Globus pallidus (tissue), 1 donor: ENCODE data around the gene SRPK2.
A peak's percentile ranks its signal among the peaks of the same experiment; 100 is the strongest.
"Not testable (repeated sequence)": the region's sequence is repeated elsewhere in the genome, so short reads cannot be mapped to it uniquely, and the experiment has no call there.

Experiments
- DNase-seq: peaks from one replicate; pipeline ENCODE4 v3.0.0-alpha.2; 2015; ENCODE audit warnings: low spot score

Gene SRPK2

DNA sequence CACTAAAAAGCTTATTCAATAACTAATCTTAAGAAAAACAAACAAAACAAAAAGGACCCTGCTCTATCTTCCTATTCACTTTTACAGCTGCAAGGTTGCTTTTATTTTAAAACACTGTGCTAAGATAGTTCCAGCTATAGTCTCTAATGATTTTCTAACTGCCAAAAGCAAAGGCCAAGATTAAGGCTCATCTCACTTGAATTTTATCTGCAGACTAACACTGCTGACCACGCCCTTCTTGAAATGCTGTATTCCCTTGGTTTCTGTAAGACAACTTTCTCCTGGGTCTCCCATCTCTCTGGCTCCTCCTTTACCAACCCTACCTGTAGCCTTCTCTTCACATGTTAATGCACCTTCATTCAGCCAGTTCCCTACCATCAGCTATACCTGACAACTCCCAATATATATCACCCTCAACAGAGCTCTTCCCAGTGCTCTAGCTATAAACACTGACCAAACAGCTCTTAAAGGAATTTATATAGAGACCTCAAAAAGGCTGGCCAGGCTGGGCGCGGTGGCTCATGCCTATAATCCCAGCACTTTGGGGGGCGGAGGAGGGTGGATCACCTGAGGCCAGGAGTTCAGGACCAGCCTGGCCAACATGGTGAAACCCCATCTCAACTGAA, 11.7 kb downstream of the SRPK2 start:
- no peak for DNase-seq

DNA sequence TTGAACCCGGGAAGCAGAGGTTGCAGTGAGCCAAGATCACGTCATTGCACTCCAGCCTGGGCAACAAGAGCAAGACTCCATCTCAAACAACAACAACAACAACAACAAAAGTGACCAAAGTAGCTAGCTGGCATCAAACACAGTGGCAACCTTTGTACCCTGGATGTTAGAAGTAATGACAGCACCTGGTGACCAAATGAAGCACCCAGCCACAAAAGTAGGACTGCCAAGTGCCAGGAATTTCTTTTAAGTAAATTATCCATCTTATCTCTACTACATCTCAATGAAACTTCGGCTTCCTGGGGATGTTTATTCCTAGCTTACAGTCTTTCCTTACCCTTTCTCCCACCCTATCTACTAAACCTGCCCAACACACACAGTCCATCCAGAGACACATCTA, 18.8 kb downstream of the SRPK2 start:
- DNase-seq: no peak

DNA sequence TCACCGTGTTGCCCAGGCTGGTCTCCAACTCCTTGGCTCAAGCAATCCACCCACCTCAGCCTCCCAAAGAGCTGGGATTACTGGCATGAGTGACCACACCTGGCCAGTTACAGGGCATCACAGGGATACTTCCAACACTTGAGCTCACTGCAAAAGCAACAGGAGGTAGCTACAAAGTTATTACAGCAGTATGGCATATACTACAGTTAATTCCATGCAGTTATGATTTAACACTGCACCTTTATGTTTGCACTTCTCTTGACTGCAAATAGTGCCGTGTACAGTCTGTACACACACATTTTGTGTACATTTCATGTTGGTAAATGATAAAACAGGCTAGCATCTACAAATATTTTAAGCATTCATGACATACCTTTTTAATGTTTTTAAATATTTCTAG, 21.3 kb downstream of the SRPK2 start:
- DNase-seq: no peak

DNA sequence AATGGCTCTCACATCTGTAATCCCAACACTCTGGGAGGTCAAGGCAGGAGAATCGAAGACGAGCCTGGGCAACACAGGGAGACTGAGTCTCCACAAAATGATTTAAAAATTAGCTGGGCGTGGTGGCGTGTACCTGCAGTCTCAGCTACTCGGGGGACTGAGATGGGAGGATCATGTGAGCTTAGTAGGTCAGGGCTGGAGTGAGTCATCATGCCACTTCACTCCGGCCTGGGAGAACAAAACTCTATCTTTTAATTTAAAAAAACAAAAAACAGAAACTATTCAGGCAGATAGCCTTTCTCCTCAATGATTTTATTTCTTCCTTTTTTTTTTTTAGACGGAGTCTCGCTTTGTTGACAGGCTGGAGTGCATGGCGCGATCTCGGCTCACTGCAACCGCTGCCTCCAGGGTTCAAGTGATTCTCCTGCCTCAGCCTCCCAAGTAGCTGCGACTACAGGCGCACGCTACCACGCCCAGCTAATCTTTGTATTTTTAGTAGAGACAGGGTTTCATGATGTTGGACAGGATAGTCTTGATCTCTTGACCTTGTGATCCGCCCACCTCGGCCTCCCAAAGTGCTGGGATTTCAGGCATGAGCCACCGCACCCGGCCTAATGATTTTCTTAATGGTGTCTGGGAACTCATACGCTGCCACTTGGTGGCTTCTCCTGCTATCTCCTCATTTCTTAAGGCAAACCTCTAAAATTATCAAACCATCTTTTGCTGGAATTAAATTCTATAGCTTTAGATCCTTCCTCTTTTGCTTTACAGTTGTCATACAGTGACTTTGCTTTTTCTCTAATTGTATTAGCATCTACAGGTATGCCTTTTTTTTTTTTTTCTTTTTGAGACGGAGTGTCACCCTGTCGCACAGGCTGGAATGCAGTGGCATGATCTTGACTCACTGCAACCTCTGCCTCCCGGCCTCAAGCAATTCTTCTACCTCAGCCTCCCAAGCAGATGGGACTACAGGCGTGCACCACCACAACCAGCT, 22.9 kb downstream of the SRPK2 start:
- DNase-seq: no peak

DNA sequence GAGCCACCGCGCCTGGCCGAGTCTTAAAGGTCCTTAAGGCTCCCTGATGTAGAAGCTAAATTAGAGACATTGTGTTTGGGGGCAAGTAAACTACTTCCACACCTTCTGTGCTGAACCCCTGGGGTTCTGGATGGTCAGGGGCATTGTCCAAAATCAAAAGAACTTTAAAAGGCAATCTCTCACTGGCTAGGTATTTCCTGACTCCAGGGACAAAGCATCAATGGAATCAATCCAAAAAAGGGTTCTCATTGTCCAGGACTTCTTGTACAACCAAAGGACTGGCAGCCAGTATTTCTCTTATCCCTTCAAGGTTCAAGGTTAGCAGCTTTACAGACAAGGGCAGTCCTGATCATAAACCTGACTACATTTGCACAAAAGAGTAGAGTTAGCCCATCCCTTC, 24.0 kb downstream of the SRPK2 start:
- no peak for DNase-seq

DNA sequence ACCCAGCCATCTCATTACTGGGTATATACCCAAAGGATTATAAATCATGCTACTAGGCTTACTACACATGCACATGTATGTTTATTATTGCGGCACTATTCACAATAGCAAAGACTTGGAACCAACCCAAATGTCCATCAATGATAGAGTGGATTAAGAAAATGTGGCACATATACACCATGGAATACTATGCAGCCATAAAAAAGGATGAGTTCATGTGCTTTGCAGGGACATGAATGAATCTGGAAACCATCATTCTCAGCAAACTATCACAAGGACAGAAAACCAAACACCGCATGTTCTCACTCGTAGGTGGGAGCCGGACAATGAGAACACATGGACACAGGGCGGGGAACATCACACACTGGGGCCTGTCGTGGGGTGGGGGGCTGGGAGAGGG, 25.1 kb downstream of the SRPK2 start:
- not testable (repeated sequence) for DNase-seq

DNA sequence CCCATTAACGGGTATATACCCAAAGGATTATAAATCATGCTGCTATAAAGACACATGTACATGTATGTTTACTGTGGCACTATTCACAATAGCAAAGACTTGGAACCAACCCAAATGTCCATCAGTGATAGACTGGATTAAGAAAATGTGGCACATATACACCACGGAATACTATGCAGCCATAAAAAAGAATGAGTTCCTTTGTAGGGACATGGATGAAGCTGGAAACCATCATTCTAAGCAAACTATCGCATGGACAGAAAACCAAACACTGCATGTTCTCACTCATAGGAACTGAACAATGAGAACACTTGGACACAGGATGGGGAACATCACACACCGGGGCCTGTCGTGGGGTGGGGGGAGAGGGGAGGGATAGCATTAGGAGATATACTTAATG, 26.0 kb downstream of the SRPK2 start:
- not testable (repeated sequence) for DNase-seq

DNA sequence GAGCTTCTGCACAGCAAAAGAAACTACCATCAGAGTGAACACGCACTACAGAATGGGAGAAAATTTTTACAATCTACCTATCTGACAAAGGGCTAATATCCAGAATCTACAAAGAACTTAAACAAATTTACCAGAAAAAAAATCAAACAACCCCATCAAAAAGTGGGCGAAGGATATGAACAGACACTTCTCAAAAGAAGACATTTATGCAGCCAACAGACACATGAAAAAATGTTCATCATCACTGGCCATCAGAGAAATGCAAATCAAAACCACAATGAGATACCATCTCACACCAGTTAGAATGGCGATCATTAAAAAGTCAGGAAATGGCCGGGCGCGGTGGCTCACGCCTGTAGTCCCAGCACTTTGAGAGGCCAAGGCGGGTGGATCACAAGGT, 26.7 kb downstream of the SRPK2 start:
- DNase-seq: not testable (repeated sequence)

DNA sequence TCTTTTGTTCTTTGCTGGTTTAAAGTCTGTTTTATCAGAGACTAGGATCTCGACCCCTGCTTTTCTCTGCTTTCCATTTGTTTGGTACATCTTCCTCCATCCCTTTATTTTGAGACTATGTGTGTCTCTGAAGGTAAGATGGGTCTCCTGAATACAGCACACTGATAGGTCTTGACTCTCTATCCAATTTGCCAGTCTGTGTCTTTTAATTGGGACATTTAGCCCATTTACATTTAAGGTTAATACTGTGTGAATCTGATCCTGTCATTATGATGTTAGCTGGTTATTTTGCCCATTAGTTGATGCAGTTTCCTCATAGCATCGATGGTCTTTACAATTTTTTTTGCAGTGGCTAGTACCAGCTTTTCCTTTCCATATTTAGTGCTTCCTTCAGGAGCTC, 28.6 kb downstream of the SRPK2 start:
- DNase-seq: not testable (repeated sequence)

DNA sequence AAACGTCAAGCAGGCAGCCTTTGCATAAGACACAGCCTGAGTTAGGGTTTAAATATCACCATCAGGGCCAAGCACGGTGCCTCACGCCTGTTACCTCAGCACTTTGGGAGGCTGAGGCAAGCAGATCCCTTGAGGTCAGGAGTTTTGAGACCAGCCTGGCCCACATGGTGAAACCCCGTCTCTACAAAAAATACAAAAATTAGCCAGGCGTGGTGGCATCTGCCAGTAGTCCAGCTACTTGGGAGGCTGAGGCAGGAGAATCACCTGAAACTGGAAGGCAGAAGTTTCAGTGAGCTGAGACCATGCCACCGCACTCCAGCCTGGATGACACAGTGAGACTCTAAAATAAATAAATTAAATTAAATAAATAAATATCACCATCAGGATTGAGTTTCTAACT, 33.0 kb downstream of the SRPK2 start:
- DNase-seq: no peak

DNA sequence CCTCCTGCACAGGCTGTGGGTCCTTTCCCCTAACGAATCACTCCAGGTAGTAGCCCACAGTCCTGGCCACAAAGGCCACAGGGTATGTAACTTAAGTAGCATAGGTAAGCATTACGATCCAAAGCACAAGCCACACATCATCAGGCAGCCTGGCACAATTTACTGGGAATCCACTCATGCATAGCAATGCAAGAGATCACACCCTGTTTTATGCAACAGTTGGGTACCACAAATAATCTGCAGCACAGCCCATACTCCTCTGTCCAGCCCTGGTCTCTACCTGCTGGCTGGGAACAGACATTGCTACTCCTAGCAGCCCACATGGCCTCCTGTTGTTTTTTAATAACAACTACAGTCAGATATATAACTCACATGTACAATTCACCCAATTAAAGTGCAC, 34.3 kb downstream of the SRPK2 start:
- DNase-seq: no peak

DNA sequence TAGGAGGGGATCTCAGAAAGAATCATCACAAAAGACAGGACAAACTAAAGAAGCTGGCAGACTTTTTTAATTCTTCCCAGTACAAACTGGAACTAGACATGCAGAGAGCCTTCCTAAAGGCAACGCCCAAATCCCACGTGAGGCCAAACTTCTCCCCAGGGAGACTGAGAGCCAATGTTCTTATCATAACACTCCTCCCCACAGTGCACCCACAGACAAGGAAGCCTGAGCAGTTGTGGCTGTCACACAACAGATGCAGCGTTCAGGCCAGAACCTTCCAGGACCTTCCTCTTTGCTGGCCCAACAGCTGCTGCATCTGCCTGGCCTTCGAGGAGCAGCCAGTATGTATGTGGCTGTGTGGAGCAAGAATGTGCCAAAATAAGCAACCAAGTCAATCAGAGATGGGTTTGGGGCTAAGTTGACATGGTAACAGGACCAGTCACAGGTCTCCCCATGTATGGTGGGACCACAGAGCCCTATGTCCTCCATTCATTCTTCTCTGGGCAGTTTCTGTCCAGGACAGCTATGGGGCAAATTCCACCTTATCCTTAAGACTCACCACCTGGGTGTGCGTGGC, 34.9 kb downstream of the SRPK2 start:
- DNase-seq: peak; percentile 31

DNA sequence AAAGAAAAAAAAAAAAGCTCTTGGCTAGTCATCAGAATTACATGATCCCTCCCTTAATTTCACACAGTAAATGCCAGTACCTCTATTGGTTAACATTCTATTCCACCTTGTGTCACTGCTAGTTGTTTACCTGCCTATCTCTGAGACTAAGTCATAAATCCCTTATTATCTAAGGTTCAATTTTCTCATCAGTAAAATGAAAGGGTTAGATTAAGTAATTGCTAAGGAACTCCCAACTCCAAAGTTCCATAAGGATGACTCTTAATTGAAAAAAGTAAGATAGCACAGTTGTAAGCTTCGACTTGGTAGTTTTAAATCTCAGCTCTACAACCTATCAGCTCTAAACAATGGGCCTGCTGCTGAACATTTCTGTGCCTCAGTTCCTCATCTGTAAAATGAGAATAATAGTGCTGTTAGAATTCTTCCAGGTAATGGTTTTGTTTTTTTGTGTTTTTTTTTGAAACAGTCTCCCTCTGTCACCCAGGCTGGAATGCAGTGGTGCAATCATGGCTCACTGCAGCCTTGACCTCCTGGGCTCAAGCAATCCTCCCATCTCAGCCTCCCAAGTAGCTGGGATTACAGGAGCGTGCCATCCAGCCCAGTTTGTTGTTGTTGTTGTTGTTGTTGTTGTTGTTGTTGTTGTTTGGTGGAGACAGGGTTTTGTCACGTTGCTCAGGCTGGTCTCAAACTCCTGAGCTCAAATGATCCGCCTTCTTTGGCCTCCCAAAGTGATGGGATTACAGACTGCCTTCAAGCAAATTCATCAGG, 35.6 kb downstream of the SRPK2 start:
- DNase-seq: no peak

DNA sequence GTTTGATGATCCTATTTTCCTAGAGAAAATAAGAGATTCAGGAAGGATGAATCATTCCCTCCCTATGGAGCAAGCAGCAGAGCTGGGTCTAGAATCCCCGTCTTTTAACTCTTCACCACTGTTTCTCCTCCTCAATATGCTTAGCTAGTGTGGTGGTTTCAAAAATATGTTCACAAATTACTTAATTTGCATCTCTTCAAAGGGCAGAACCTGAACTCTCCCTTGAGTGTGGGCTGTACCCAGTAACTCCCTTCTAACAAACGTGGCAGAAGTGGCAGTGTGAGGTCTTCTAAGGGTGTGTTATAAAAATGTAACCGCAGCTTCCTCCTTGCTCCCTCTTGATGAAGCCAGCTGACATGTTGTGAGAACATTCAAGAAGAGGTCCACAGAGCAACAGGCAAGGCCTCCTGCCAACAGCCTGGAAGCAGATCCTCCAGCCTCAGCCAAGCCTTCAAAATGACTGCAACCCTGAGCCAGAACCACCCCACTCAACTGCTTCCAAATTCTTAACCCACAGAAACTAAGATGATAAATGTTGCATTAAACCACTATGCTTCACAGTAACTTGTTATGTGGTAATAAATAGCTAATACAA, 36.6 kb downstream of the SRPK2 start:
- DNase-seq: peak; percentile 74

DNA sequence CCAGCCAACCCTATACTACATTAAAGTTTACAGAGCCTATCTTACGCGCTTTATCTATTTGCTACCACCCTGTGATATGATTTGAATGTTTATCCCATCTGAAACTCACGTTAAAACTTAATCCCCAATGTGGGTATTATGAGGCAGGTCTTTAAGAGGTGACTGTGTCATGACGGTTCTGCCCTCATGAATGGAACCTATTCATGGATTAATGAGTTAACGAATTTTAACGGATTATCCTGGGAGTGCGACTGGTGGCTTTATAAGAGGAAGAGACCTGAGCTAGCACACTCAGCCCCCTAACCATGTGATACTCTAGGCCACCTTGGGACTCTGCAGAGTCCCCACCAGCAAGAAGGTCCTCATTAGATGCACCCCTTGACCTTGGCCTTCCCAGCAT, 37.8 kb downstream of the SRPK2 start:
- DNase-seq: no peak

DNA sequence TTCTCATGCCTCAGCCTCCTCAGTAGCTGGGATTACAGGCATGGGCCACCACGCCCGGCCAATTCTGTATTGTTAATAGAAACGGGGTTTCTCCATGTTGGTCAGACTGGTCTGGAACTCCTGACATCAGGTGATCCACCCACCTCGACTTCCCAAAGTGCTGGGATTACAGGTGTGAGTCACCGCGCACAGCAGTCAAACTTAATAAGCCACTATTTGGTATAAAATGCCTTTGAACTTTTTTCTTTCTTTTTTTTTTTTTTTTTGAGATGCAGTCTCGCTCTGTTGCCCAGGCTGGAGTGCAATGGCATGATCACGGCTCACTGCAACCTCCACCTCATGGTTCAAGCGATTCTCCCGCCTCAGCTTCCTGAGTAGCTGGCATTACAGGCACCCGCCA, 40.5 kb downstream of the SRPK2 start:
- not testable (repeated sequence) for DNase-seq

DNA sequence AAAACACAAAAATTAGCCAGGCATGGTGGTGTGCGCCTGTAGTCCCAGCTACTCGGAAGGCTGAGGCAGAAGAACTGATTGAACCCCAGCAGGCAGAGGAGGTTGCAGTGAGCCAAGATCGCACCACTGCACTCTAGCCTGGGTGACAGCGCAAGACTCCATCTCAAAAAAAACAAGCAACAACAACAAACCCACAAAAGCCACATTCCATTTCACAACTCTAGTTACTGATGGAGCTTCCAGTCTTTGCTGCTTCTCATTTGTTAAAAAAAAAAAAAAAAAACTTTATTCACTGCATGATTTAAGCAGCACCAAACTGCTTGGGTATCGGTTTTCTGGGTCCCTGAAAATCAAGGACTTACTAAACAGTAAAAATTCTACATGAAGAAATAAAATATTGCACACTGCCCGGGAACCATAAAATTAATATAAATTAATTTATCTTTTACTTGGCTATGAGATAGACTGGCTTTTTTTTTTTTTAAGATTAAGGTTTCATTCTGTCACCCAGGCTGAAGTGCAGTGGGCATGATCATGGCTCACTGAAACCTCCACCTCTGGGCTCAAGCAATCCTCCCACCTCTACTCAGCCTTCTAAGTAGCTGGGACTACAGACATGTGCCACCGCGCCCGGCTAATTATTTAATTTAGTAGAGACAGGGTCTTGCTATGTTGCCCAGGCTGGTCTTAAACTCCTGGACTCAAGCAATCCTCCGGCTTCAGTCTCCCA, 42.0 kb downstream of the SRPK2 start:
- no peak for DNase-seq

DNA sequence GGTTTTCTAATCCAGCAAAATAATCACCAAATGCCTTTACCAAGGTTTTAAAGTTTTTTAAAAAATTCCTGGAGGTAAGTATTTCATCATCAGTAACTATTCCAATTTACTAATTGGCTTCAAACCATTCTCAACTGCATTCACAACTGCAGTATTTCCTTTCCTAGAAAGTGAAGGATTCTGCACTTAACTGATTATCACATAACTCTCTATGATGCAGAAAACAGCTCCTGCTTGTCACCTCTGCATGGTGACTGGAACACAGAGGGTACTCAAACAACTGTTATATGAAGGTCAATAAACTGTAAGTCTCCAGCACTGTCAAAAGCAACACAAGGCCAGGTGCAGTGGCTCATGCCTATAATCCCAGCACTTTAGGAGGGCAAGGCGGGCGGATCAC, 42.6 kb downstream of the SRPK2 start:
- DNase-seq: no peak

DNA sequence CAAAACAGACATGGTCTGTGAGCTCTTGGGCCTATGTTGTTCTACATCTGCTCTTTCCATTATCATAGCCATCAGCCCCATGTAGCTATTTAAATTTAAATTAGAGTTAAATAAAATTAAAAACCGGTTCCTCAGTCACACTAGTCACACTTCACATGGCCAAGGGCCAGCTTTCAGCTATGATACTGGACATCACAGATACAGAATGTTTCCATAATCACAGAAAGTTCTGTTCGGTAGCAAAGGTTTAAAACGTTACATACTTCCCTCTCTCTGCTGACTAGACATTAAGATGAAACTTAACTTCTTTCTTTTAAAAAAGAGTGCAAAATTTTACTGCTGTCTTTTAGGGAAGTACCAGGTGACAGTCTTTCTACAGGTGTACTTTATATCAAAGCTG, 43.0 kb downstream of the SRPK2 start:
- no peak for DNase-seq

DNA sequence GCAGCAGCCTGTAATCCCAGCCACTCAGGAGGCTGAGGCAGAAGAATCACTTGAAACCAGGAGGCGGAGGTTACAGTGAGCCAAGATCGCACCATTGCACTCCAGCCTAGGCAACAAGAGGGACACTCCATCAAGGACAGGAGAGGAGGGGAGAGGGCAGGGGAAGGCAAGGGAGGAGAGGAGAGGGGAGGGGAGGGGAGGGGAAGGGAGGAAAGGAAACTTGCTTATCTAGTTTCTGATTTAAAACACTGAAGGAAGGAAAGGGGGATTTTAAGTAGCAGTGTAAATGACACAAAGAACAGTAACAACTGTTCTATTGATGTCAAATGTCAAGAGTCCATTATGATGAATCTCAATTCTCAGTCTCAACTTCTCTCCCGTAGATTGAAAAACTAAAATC, 43.7 kb downstream of the SRPK2 start:
- DNase-seq: no peak
